T1000 (cell line): ENCODE data around the gene PELI1.

Source experiments
- DNase-seq: peaks from one replicate; lab custom pipeline; 2025; ENCODE audit warnings: mixed read lengths; lab: John Stamatoyannopoulos, UW

Gene PELI1

DNA sequence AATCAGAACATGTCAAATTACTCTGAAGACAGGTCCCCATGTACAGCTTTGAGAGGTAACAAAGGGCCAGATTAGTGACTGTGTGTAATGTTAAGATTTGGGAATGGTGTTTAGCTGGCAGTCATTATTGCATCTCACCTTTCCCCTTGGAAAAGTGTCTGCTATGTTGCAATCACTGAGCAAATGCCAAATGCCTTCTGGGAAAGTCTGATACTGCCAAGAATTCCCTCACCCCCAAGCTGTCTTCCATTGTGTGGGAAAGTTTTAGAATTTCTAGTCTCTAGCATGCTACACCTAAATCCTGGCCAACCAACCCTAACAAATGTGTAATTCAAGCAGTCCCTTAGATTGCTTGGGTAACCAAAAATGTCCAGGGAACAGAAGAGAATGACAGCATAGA, 13.6 kb upstream of the PELI1 start:
- DNase-seq = no peak

DNA sequence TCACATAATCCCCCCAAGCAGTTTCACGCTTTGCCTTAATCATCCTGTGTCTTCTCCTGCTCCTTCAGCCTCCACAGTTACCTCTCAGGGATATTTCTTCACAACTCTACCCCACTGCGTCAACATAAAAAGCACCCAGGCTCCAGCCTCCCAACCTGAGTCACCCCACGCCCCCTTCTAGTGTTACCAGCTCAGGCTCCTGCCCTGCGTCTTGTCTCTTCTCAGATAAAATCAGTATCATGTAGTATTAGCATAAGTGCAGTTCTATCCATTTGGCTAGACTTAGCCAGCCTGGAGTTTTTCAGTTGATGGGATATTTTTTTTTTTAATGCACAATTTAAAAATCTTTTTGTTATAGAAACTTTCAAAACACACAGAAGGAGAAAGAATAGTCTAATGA, 9.6 kb upstream of the PELI1 start:
- no peak for DNase-seq

DNA sequence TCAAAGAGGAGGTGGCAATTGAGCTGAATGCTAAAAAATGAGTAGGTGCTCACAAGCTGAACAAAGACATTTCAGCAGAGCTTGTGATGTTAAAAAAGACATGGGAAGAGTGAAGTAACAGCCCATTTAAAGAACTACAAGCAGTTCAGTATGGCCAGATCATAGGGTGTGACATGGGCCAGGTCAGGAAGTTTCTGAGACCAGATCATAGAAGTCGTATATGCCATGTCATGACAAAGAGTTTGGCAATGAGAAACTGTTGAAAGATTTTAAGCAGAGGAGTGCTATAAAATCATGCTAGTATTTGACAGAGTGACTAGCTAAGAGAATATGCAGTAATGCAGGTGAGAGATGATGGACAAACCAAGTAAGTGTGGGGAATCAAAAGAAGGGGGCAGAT, 7.3 kb upstream of the PELI1 start:
- DNase-seq = no peak

DNA sequence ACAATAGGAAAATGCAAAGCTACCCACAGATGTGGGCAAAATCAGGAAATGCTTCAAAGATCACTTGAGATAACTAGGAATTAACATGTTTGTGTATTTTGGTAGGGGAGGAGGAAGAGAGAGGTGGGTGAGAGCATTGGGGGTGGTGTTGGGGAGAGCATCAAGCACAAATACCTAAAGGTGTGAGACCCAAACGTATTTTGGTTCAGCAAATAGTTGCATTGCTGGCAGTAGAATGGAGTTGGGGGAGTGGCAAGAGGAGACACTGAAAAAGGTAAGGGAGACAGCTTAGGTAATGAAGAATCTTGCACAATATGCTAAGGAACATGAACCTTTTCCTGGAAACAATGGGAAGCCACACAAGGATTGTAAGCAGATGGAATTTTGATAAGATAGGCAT, 1.5 kb upstream of the PELI1 start:
- DNase-seq = no peak

DNA sequence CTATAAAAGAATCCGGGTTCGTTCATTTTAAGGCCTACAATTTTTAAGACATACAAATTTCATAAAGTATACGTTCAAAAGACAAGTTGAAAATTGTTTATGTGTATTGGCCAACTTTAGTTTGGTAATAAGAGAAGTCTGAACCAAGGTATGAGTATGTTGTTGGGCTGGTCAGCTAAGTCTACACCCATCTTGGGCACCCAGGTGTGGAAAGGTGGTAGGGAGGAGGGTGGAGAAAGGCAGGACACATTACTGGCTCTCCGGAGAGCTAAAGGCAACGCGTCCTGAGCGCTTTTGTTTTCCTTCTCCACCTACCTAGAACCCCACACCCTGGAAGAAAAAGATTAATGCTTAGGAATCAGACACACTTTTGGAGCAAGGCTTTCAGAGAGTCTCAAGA, 899 bp upstream of the PELI1 start:
- no peak for DNase-seq

DNA sequence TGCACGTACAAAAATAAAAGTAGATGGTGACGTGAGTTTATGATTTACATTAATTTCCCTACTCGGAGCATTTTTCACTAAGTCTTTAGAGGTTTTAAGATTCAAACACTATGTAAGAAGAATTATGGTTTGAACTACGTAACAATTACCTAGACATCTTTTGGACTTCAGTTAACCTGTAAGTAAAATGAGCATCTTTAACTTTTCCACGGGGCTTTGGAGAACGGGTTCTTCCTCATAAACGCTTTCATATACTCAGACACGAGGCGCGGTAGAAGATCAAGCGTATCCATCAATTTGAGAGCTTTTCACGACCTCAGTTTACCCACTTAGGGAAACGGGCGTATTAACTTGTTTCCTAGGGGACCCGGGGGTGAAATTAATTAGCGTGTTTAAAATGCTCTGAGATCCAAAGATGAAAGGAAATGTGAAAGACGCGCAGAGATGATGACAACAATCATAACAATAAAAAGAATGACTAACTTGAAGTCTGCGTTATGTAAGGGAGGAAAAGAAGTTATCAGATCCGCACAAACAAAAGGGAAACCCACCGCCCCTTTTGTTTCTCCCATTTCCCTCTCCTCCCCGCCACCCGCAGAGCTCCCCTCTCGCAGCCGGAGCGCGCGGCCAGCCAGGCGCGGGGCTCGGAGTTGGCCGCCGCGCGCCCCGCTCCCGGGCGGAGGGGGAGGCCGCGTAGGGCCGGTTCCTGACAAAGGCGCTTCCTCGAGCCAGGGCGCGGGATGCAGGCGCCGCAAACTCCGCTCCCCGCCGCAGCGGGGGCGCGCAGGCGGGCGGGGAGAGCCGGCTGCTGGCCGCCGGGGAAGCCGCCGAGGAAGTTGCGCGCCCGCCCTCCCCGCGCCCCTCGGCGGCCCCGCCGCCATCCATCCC, 807 bp downstream of the PELI1 start:
- no peak for DNase-seq

DNA sequence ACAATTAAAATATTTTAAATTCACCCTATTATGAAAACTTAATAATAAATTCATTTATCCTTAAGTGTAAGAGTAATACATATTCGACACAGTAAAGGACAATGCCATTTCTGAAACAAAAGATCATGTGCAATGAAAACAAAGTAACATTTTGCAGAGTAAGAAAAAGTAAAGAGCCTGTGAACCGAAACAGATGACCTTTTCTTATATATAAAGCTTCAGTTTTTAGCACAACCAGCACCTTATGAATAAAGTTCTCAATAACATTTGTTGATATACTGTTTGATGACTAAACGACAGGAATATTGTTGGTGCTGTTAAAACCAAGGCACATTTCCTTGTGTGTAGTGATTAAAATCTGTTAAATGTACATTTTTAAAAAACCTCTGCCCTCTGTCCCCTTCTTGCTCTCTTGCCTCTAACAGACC, 1.5 kb downstream of the PELI1 start:
- DNase-seq = no peak

DNA sequence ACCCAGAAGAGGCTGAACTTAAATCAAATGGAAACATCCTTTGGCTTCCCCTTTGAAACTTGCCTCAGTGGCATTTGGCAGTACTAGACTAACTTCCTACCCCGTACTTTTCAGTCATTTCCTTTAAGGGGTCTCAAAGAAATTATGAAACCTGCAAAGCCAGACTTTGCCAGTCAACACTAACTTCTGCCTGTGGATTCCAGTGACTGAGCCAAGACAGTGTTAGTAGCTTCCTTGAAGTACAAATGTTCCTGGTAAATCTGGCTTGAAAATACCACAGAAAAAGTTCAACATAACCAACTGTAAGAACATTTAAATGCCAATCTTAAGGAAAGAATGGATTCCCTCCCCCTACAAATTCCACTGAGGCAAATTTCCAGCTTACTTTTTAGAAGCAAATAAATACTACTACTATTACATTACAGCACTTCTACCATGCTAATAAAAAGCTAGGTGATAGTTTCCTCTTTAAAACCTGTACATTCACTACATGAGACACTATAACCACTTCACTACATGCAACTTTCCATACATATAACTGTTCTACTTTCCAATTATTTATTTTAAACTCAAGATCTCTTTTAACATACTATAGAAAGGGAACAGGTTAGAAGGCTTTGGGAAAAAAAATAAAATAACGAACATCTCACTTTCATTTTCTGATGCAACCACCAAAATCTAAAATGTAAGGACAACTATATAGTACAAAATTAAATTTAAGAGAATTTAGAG, 2.4 kb downstream of the PELI1 start:
- DNase-seq = no peak

DNA sequence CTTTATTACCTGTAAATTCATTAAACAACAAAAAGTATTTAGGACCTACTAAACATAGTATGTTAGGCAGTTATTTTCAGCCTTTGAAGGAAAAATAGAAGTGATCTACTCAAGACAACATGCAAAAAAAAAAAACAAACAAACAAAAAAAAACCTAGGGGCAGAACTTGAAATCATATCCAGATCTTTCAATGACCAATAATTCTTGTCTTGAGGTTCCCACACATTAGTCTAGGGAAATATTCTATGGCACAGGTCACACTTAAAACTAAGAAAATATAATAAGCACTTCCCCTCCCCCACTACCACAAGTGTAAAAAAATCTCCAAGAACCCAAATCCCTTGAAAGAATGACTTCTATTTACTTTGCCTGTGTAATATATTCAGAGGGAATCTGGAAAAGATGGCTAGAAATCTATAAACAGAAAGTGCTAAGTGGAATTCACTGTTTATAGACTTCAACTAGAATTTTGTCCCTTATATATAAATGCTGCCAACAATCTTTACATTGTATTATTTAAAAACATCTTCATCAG, 3.5 kb downstream of the PELI1 start:
- no peak for DNase-seq

DNA sequence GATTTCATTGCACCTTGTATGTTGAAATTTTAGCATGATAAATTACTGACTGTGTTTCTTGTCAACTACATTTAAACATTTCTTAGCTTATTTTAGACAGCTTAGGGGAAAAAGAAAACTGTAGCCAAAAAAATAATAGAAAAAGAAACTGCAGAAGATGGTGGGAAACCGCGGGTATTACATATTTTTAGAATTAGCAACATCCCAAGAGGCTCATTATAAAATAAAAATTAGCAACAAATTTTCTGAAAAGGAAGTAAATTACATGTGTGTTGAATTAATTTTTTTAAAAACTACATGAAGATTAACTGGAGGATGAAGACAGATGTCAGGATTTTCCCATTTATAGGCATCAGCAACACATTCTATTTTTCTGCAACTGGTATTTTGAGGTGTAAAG, 4.3 kb downstream of the PELI1 start:
- no peak for DNase-seq

DNA sequence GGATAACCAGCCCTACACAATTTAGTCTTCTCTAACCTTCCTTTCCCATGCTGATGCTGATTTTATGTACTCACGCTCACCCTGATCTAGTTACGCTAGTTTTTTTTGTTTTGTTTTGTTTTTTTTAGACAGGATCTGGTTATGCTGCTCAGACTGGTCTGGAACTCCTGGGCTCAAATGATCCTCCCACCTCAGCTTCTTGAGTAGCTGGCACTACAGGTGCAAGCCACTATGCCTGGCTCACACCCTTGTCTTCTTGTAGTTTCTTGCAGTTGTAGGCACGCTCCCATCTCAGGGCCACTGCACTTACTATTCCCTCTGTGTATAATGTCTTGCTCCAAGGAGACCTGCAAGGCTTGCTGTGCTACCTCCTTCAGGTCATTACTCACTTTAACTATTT, 6.2 kb downstream of the PELI1 start:
- no peak for DNase-seq

DNA sequence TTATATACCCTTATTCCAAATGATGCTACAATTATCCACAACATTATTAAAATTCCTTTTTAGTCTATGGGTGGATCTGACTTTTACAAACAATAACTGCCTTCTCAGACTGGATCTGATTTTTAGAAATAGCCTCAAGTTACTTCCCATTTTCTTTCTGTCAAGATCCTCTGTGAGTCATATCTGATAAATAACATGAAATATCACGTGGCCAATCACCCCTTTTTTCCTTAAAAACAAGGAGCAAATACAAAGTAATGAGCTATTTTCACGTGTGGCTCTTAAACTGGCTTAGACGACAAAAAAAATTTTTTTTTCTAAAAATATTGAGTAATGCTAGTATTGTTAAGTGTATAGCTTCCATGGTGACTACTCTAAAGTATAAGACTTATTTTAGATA, 6.7 kb downstream of the PELI1 start:
- no peak for DNase-seq

DNA sequence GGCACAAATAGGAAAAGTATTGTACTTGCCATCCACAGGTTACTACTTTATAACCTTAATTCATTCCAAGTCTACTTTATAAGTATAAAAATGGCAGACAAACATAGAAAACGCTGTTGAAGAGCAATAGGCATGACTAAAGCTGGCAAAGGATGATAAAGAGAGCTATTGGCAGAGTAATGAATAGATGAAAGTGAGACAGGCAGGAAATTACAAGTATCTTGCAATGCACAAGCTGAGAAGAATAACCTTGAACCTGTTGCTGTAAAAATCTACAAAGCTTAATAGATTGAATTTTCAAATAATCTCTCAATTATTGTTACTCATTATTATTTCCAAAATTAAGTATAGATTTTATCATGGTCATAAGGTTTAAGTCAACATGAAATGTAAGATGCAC, 8.8 kb downstream of the PELI1 start:
- DNase-seq = no peak

DNA sequence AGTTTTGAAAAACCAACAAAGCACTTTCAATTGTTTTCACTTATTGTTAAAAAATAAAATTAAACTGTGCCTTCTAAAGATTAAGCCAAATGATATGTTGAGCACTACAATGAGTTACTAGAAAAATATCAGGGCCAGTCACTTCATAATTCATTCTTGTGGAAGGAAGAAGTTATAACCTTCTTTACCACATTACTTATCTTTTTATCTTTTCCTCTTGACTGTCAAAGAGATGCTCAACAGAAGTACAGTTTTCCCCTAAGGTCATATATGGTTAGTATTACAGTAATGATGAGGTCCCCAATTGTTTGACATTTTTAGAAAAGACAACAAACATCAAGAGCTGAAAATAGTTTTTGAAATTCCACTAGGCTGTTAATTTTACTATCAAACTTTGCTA, 9.4 kb downstream of the PELI1 start:
- DNase-seq = no peak

DNA sequence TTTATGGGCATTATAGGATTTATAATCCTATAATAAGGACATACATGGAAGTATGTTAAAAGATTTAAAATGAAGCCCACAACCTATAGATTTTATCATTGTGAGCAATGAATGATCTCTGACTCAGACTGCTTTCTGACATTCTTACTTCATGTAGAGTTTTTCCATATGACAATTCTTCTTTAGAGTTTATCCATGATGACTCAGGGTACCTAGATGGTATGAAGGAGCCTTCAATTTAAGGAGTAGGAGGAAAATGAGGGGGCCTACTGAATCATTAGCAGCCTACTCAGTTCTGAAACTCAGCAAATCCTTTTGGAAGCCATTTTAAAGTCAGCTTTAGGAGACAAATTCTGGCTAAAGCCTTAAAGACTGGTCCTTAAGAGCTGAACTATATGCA, 10.4 kb downstream of the PELI1 start:
- no peak for DNase-seq

DNA sequence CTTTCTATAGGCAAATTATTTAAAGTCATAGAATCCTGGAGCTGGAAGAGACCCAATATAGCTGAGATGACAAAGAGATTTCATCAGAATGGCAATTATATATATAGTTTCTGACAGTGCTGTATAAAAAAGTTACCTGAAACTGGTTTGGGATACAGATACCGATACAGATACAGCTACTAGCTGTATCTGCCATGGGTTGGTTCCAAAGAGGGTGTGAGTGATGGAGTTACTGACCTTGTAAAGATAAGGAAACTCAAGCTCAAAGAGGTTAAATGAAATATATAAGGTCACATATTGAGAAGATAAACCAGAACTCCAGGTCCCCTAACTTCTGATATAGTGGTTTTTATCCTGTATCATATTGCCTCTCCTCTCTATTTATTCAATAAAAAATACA, 10.9 kb downstream of the PELI1 start:
- no peak for DNase-seq

DNA sequence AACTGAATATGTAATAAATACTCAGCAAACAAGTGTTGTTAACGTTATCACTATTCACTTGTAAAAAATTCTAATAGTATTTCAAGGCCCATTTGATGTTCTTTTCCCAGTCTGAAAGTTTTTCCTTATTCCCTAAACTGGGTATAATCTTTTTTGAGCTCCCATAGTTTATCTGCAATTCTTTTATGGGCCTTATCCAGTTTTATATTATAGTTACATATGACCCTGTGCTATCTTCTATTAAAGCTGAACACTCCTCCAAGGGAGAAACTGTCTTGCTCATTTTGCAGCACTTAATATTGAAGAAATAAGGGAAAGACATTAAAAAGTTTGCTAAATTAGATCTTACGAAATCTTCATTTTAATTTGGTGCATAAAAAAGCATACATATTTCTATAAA, 13.9 kb downstream of the PELI1 start:
- DNase-seq = no peak

DNA sequence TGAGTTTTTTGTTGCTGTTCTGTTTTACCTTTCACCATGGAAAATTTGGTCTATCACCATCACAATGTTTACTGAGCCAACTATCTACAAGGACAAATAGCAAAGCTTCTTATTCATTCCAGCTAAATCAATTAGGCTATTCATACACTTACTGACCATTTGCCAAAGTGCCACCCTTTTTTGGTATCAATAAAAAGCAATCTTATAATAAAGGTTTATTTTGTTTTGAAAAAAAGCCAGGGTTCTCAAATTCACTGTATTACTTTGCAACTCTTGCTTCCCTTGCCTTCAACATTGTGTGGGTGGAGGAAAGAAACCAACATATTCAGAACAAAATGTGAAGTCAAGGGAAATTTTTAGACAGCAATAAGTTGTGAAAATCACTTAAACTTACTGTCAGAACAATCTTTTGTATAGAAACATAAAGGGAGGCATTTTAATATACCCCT, 15.3 kb downstream of the PELI1 start:
- no peak for DNase-seq

DNA sequence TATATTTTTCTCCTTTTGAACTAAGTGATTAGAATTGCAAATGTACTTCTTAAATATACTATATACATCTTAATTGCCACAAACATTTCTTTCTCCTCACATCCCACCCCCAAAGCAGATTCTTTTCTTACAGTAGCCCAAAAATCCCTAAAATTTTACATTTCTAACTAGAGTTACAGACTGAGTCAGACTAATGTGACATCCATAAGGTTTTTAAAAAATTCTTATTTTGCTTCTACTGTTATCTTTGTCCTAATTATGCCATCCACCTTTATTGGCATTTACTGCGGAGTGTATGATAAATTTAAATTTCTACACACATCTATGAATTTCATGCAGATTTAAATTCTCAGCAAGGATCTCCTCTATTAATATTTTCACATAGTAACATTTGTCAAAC, 15.8 kb downstream of the PELI1 start:
- no peak for DNase-seq

DNA sequence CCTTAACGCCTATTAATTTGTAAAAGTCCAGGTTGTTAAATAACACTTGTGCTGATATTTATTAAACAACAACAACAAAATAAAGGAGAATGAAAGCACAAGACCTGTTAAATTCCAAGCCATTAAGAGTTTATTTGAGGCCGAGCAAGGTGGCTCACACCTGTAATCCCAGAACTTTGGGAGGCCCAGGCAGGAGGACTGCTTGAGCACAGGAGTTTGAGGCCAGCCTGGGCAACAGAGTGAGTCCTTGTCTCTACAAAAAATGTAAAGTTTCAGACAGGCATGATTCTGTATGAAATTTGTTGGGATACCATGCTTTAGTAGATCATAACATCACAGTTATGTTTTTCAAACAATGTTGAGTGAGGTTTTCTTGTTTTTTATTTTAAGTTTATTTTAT, 17.1 kb downstream of the PELI1 start:
- DNase-seq = no peak

DNA sequence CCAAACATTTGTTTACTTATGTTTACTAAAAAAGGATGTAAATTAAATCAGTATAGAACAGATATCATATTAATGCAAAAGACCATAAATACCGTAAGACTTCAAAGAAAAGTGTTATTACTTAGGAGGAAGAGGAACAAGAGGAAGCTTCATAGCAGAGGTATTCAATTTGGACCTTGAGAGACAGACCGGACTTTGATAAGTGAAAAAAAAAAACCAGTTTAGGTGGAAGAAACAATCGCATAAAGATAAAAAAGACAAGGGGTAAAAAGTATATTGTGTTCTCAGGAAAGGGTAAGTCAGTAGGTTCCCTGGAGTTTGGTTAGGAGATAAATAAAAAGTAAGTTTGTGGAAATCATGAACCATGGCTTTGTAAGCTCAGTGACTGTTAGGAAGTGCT, 17.6 kb downstream of the PELI1 start:
- DNase-seq = no peak

DNA sequence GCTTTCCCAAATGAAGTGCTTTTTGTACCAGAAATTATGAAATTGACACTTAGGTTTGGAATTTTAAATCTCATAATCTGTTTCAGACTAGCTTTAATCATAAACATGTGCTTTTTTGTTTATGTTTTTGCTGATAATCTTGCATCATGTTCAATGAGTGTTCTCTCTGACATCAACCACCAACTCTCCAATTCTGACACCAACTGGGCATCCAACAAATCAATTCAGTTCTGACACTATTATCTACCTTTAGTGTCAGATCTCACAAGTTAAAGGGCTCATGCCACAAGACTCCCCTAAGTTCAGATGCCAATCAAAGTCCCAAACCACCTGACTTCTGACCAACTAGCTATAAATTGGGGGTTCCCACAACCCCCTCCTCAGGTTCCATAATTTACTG, 19.6 kb downstream of the PELI1 start:
- no peak for DNase-seq

DNA sequence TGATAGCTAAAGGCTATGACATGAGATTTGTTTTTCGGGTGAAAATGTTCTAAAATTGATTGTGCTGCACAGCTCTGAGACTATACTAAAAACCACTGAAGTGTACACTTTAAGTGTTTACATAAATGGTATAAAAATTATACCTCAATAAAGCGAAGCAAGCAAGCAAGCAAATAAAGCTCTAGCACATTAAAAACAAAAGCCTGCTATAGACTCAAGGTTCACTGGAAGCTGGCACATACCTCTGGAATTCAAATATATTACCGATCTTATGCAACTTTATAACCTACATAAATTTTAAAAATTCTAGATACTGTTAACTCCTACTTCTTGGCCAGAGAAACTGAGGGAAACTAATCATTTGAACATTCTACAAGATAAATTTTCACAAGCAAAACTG, 20.1 kb downstream of the PELI1 start:
- DNase-seq = no peak
